M059J (cell line): ENCODE measurements around the gene ALG14. TPM values are rescaled to one million over a fixed set of nuclear protein-coding genes. Genes with fewer than 3 reads are reported as not detected.
A peak's percentile ranks its signal among the peaks of the same experiment; 100 is the strongest.

Experiments used
- DNase-seq: peaks from one replicate; pipeline ENCODE4 v3.0.0-alpha.2; 2012; ENCODE audit warnings: low read depth
- total RNA-seq: library from RNA; depleted of rRNA; stranded (reverse); fragments of >200 nt; shearing (Covaris generic); gene quantifications from 2 replicates; pipeline ENCODE4 v1.2.3, GENCODE V29; 2014

Gene ALG14
- total RNA-seq, 1 experiment from 2014 or later, result 2.1 TPM

GRCh38 chr1:94980582-94981574 is 91.9 kb downstream of the ALG14 start:
- no peak for DNase-seq

GRCh38 chr1:94979656-94980581 is 92.8 kb downstream of the ALG14 start:
- DNase-seq, result no peak

GRCh38 chr1:94979131-94979530 is 93.6 kb downstream of the ALG14 start:
- no peak for DNase-seq

- no peak for DNase-seq
Observed at GRCh38 chr1:94978401-94978800, 94.3 kb downstream of the ALG14 start.

- no peak for DNase-seq
Observed at GRCh38 chr1:94976971-94977548, 95.7 kb downstream of the ALG14 start.

GRCh38 chr1:94974824-94975223 is 97.9 kb downstream of the ALG14 start:
- peak; percentile 93 for DNase-seq

GRCh38 chr1:94974241-94974640 is 98.5 kb downstream of the ALG14 start:
- peak; percentile 53 for DNase-seq

GRCh38 chr1:94973309-94973922 is 99.3 kb downstream of the ALG14 start:
- DNase-seq, result no peak

- peak; percentile 90 for DNase-seq
Observed at GRCh38 chr1:94971491-94971924, 101.2 kb downstream of the ALG14 start.

GRCh38 chr1:94970783-94971182 is 102.0 kb downstream of the ALG14 start:
- DNase-seq, result peak; percentile 77

GRCh38 chr1:94969137-94969536 is 103.6 kb downstream of the ALG14 start:
- no peak for DNase-seq

GRCh38 chr1:94966033-94966432 is 106.7 kb downstream of the ALG14 start:
- DNase-seq, result no peak

GRCh38 chr1:94963864-94964263 is 108.9 kb downstream of the ALG14 start:
- DNase-seq, result no peak

- DNase-seq, result peak; percentile 73
Observed at GRCh38 chr1:94962409-94963265, 110.1 kb downstream of the ALG14 start.

- DNase-seq, result no peak
Observed at GRCh38 chr1:94961988-94962387, 110.8 kb downstream of the ALG14 start.

- DNase-seq, result no peak
Observed at GRCh38 chr1:94961582-94961981, 111.2 kb downstream of the ALG14 start.

- no peak for DNase-seq
Observed at GRCh38 chr1:94958081-94958480, 114.7 kb downstream of the ALG14 start.

GRCh38 chr1:94955767-94956632 is 116.8 kb downstream of the ALG14 start:
- DNase-seq, result no peak
